HuH-7.5 (cell line): ENCODE data around the gene SLC4A4.

Source experiments
- DNase-seq: peaks from one replicate; pipeline ENCODE4 v3.0.0; 2011; ENCODE audit warnings: low spot score

The SLC4A4 gene

DNA sequence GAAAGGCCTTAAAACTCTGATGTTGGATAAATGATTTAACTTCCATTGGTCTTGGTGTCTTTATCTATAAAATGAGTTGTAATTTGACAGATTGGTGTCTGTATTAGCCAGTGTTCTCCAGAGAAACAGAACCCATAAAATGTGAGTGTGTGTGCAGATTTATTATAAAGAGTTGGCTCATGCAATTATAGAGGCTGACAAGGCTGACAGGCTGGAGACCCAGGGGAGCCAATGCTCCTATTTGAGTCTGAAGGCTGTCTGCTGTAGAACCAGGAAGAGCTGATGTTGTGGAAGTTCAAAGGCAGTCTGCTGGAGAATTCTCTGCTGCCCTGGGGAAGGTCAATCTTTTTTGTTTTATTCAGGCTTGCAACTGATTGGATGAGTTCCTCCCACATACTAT, 131.7 kb downstream of the SLC4A4 start:
- DNase-seq: no peak

DNA sequence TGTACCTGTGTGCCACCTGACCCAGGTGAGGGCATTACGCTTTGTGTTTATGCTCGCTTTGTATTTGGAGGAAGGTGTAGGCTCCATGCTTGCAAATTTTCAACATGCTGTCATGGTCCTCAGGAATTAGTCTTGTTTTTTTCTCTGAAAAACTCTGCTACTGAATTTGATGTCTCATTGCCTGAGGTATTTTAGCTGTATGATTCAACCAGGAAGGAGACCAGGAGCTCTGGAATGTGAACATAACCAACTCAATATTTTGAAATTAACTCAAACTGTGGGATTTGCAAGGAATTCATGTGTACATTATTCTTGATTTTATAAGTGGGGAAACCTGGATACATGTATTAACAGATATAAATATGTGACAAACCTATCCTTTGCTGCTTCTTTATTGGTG, 134.1 kb downstream of the SLC4A4 start:
- no peak for DNase-seq

DNA sequence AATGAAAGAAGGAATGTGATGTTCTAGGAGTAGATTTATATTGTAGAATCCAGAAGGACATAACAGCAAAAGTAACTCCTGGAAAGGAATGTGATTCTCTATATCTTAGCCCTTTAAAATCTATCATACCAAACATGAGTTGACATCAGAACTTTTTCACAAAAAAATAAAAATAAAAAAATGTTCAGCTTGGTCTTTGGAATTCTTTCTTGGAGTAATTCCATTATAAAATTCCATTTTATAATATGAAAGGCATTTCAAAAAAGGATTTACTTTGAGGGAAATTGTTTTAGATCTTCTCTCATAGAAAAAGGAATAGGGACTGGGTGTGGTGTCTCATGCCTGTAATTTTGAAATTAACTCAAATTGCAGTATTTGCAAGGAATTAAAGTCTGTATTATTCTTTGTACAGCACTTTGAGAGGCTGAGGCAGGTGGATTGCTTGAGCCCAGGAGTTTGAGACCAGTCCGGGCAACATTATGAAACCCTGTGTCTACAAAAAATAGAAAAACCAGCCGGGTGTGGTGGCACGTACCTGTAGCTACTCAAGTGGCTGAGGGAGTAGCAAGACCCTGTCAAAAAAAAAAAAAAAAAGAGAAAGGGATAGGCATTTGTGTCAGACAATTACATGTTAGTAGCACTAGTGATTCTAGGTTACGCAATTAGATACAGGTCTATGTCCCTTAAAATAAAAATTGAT, 134.9 kb downstream of the SLC4A4 start:
- DNase-seq: no peak

DNA sequence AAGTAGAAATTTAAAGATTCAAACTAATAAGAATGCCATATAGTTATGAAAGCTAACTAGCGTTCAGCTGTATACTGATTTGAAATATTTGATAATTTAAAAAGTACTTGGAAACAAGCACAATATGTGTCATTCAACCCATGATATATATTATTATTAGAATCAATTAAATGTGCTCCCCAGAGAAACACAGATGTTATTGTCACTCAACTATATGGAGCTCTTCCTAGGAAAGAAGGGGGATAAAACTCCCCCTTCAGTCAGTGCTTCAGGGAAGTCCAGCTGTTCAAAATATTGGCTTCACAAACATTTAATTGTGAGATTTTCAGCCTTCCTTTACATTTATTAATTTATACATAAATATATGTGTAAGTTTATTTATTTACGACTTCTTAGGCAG, 135.9 kb downstream of the SLC4A4 start:
- DNase-seq: no peak

DNA sequence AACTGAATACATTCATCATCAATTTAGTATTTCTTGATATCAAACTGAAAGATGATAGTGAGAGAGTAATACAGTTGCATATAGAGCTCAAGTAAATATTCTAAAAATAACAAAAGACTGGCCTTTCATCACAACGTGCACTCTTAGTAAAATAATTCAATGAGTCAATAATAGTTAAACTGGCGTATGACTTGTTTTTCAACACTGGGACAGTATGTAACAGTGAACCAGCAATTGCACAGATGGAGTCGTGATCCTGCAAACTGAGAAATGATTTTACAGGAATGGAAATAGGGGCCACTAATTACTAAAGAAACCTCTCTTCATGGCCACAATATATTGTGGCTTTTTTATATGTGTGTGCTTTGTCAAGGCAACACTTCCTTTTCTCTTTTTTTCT, 137.4 kb downstream of the SLC4A4 start:
- DNase-seq: no peak

DNA sequence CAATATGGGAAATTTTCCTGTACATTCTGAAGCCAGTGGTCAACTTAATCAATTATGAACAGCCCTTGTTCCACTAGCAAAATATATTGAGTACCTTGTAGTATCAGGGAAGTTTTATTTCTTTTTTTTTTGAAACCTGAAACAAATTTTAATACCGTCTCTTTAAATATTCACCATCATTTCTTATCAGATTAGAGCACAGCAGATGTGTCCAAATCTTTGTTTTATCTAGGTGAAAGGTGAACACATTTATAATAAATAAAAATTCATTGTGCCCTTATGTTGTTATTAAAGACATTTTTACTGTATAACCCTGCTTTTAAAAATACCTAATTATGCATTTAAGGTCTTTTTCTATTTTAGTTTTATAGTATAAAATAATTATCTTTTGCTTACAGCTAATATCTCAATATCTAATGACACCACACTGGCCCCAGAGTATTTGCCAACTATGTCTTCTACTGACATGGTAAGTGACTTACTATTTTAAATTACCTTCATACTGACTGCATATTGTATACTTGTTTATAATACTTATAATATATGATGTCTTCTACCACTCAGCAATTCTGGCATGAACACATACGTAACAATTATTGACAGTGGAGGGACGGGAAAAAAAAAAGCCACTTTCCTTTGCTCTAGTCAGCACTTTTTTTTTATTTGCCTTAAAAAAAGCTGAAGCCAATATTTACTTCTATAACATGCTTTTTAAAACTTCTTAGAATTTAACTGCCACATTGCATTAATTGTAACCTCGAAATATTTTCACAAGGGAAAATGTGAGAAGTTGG, 147.9 kb downstream of the SLC4A4 start:
- no peak for DNase-seq

DNA sequence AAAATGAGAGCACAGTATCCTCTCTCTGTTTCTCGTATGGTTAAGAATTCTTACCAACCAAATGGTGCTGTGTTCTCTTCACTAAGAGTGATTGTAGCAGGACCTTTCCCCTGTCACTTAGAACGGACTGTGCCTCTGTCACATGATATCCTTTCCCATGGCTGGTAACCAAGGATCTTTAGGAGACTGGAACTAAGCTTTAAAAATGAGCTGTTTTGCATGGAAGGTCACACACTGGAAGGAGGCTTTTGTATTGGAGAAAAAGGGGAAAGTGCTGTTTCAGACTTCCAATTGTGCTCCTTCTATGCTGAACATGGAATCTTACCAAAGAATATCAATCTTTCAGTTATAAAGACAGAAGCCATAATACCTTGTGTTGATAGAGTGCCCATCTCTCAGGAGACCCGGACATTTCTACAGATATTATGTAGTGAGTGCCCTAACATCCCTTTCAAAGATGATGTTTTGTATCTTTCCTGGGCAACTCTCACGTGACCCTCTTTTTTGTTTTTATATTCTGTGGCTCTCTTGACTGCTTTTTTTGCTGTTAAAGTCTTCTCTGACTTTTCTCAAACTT, 148.6 kb downstream of the SLC4A4 start:
- no peak for DNase-seq

DNA sequence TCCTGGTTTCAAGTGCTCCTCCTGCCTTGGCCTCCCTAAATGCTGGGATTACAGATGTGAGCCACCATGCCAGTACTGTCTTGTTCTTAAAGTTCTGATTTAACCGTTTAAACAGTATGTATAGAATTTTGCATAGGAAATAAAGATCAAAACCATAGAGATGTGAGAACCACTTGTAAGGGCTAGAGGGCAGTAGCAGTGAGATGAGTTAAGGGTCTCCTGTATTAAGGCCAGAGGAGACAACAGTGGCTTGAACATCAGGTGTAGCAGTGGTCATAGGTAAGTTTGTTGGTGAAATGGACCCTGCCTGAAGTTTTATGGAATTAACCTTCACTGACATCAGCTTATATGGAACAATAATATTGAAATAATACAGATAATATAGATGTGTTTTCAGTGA, 155.7 kb downstream of the SLC4A4 start:
- DNase-seq: no peak

DNA sequence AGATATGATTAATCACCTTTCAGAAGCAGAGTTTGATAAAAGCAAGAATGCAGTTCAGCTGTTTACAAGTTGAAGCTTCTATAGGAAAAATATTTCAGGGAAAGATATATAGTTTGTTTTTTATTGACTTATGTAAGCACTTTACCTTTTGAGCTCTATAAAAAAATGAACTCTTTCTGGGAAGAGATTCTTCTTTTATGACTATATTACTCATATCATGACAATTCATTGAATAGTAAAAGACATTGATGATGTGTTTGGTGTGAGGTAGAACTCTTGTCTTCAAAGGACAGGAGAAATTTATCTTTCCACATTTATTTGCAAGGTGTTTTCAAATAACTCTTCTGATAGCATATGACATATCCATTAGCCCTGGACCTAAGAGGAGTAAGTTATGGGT, 156.6 kb downstream of the SLC4A4 start:
- DNase-seq: no peak

DNA sequence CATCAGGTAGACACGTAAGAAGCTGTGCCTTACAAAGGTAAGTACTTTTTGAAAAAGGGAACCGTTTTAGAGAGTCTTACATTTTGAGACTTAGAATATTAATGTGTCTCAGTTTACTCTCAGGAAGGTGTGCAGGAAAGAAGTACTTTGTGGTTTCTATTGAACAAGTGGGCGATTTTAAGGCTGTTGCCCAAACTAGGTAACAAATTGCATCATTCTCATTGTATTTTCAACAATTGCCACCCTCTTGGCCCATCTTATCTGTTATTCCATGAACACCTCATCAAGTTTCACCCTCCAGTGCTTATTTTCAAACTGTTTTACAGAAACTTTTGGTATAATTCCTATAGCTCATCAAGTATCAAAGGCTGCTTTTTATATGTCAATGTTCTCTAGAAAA, 158.3 kb downstream of the SLC4A4 start:
- no peak for DNase-seq

DNA sequence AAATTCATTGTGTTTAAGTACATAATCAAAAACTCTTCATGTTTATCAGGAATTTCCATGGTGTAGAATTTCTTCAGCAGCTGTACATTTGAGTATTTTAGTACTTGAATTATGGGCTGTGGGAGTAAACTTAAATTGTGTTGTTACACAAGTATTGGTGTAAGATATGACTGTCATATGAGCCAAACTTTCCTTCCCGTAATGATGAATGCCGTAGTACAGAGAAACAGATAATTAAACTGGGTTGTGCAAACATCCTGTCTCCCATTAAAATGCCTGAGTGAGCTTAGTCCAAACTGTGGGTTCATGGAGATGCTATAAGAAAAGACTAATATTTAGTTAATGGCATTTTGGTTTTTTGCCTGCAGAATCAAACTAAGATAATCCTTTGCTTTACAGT, 159.2 kb downstream of the SLC4A4 start:
- no peak for DNase-seq

DNA sequence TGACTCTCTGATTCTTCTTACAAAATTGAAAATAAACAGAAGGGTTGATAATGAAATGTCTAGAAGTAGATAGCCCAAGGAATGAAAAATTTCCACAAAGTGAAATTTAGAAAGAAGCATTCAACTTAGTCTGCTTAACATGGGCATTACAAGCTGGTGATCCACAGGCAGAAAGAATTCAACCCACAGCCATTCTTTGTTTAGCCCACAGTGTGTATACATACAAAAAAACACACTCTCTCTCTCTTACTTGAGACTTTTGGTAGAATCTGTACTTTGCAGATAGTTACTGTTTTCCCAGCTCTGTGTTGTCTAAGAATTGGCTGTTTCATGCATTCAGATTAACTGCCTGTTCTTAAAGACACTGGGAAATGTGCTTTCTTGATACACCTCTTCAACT, 159.8 kb downstream of the SLC4A4 start:
- DNase-seq: no peak

DNA sequence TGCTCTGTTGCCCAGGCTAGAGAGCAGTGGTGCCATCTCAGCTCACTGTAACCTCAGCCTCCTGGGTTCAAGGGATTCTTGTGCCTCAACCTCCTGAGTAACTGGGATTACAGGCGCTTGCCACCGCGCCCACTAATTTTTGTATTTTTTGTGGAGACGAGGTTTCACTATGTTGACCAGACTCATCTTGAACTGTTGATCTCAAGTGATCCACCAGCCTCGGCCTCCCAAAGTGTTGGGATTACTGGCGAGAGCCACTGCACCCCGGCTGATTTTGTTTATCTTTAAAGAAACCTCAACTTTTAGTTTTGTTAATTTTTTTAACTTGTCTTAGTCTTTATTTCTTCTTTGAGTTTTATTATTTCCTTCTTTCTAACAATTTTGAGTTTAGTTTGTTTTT, 163.2 kb downstream of the SLC4A4 start:
- DNase-seq: no peak

DNA sequence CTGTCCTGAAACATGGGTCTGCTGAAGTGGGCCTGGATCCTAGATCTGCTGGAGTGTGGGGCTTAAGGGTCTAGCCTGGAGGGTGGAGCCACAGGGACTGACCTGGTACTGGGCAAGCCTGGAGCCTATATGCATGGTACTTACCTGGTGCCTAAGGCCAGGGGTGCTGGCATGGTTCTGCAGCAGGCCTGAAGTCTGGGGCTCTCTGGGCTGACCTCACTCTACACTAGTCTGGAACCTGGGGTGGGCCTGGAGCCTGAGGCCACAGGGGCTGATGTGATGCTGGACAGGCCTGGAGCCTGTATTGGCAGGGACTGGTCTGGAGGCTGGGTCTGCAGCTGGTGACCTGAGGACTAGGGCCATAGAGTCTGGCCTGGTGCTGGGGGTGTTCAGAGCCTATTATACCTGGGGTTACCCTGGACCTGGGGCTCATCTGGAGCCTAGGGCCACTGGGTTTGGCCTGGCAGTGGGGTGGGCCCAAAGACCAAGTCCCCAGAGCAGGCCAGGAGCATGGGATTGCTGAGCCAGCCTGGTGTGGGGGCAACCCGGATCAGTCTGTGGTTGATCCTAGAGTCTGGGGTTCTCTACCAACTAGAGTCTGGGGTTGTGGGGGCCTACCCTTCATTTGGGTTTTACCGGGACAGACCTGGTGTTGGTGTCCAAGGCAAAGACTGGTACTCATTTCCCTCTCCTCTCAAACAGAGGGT, 179.6 kb downstream of the SLC4A4 start:
- no peak for DNase-seq

DNA sequence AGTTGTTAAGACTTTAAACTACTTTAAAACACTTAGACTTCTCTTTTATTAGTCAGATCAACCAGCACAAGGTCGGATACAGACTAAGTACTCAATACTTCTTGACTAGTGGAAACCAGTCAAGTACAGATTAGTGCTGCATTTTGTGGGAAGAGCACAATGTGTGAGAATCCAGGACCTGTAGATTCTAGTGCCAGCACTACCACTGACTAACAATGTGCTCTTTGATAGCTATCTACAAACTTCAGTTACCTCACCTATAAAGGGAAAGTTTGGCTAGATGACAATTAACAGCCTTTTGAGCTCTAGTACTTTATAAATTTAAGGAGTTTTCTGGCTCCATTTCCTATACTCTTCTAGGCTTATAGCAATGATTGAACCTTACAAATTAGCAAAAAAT, 181.5 kb downstream of the SLC4A4 start:
- no peak for DNase-seq

DNA sequence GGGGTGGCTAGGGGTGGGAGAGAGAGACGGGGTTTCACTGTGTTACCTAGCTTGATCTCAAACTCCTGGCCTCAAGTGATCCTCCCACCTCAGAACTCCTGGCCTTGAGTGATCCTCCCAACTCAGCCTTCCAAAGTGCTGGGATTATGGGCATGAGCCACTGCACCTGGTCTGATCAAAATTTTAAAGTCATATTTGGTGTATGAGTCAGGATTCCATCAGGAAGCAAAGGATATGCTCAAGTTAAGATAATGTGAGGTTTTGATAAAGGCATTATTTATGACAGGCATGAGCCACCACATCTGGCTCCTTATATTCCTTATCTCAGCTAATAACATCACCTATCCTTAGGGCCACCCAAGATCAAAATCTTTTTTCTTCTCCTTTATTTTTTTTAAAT, 182.0 kb downstream of the SLC4A4 start:
- no peak for DNase-seq

DNA sequence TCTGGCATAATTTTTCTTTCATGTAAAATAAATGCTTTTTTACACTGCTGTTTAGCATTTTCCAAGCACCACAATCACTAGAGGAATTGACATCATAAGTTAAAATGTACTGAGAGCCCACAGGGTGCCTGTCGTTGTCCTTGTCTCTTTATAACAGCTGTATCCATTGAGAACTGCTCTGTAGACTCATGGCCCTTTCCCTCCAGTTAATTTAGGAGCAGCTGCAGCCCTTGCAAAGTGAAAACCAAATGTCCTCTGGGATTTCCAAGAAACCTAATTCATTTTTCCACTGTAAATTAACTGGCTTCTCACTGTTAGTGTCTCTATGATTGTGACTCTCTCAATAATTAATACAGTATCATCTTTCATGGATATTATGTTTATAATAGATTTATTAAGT, 185.9 kb downstream of the SLC4A4 start:
- DNase-seq: no peak

DNA sequence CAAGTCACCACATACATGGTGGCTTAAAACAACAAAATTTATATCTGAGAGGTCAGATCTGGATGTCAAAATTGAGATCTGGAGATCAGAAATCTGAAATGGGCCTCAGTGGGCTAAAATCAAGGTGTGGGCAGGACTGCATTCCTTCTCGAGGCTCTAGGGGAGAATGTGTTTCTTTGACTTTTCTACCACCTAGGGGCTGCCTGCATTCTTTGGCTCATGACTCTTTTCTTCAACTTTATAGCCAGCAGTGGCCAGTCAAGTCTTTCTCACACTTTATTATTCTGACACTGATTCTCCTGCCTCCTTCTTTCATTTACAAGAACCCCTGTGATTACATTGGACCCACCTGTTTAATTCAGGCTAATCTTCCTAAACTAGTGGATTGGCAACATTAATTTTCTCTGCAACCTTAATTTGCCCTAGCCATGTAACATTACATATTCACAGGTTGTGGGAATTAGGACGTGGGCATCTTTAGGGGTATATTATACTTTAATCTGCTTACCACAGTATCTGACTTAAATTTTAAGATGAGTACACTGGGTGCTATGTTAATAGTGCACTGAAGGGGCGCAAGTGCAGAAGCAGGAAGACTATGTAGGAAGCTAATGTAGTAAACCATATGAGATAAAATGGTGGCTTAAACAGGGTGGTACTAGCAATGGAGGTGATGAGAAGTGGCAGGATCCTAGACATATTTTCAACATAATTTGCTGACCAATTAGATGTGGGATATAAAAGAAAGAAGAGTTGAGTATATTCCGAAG, 188.0 kb downstream of the SLC4A4 start:
- no peak for DNase-seq

DNA sequence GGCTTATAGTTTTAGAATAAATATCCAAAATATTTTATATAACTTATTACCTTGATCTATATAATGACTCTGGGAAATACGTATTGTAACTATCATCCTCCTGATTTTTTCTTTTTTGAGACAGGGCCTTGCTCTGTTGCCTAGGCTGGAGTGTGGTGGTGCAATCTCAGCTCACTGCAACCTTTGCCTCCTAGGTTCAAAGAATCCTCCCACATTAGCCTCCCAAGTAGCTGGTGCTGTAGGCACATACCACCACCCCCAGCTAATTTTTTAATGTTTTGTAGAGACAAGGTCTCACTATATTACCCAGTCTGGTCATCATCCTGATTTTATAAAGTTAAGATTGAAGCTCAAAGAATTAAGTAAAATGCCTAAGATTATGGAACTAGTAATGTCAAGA, 193.6 kb downstream of the SLC4A4 start:
- DNase-seq: no peak

DNA sequence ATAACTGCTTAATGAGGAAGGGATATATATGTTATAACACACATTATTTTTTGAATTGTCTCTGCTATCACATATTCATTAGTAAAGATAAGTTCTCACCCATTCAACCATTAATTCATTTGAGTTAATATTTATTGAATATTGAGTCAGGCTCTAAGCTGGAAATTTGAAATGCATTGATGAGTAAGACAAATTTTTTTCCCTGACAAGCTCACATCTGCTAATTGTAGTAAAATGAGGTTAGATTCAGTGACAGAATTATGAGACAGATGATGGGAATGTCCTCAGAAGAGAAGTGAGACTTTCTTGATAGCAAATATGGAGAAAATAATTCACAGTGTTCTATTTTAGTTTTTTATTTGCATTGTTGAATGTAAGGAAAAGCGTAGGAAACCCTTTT, 194.3 kb downstream of the SLC4A4 start:
- no peak for DNase-seq

DNA sequence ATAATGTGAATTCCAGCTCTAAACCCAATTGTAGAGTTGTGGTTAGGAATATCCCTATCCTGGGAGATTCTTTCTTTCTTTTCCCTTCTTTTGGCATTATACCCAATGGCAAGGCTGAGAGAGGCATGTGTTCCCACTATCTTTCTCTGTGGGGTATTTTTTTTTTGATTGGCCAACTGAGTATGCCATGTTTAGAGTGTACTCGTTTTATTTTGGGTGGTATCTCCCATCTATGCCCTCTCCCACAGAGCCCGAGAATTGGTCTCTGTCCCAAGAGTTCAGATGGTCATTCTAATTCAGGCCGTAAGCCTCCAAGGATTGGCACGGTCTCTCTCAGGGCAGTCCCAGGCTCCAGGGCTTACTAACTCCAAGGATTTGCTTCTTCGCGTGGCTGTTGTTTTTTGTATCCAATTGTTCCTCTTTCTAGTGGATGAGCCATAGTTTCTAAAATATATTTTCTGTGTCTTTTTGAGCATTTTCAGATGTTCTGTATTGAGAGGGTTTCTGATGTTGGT, 198.8 kb downstream of the SLC4A4 start:
- DNase-seq: no peak

DNA sequence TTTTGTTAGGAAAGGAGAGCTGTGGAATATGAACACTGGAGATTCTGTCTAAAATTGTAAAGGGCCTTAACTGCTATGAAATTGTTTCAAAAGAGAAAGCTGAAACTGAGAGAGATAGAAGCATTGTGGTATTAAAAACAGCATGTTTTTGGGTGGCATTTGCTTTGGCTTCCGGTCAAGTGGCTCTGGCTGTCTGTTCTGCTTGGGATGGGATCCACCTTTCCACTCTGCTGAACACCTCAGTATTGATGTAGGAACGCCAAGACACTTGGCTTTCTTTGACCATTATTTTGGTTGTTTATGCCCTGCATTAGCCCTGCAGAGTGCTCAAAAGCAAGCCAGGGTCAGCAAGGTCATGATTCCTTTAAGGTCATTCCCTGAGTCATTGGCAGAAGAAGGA, 199.7 kb downstream of the SLC4A4 start:
- no peak for DNase-seq
